GM20000 (cell line): ENCODE data around the gene MT1H.

ENCODE experiments used
- DNase-seq: peaks from one replicate; pipeline ENCODE4 v3.0.0; 2012; ENCODE audit warnings: low spot score
- TF ChIP-seq, protein P1 (sequence below): IDR thresholded peaks from 2 replicates; pipeline ENCODE4 v1.5.1; 2012; ENCODE audit warnings: mild to moderate bottlenecking, control low read depth; ENCODE audit errors: extremely low read depth, missing control alignments

MT1H gene

DNA sequence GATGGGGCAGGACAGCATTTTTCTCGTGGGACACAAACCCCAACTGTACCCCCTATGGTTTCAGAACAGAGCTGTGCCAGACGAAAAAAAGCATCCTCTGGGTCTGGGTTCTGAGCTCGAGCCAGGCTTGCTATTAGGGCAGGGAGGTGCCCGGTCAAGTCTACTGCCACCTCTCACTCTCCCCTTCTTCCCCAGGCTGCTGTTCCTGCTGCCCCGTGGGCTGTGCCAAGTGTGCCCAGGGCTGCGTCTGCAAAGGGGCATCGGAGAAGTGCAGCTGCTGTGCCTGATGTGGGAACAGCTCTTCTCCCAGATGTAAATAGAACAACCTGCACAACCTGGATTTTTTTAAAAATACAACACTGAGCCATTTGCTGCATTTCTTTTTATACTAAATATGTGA lies 42.9 kb upstream of the MT1H start:
- no peak for DNase-seq
- TF ChIP-seq, protein P1, sequence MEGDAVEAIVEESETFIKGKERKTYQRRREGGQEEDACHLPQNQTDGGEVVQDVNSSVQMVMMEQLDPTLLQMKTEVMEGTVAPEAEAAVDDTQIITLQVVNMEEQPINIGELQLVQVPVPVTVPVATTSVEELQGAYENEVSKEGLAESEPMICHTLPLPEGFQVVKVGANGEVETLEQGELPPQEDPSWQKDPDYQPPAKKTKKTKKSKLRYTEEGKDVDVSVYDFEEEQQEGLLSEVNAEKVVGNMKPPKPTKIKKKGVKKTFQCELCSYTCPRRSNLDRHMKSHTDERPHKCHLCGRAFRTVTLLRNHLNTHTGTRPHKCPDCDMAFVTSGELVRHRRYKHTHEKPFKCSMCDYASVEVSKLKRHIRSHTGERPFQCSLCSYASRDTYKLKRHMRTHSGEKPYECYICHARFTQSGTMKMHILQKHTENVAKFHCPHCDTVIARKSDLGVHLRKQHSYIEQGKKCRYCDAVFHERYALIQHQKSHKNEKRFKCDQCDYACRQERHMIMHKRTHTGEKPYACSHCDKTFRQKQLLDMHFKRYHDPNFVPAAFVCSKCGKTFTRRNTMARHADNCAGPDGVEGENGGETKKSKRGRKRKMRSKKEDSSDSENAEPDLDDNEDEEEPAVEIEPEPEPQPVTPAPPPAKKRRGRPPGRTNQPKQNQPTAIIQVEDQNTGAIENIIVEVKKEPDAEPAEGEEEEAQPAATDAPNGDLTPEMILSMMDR, result no peak

DNA sequence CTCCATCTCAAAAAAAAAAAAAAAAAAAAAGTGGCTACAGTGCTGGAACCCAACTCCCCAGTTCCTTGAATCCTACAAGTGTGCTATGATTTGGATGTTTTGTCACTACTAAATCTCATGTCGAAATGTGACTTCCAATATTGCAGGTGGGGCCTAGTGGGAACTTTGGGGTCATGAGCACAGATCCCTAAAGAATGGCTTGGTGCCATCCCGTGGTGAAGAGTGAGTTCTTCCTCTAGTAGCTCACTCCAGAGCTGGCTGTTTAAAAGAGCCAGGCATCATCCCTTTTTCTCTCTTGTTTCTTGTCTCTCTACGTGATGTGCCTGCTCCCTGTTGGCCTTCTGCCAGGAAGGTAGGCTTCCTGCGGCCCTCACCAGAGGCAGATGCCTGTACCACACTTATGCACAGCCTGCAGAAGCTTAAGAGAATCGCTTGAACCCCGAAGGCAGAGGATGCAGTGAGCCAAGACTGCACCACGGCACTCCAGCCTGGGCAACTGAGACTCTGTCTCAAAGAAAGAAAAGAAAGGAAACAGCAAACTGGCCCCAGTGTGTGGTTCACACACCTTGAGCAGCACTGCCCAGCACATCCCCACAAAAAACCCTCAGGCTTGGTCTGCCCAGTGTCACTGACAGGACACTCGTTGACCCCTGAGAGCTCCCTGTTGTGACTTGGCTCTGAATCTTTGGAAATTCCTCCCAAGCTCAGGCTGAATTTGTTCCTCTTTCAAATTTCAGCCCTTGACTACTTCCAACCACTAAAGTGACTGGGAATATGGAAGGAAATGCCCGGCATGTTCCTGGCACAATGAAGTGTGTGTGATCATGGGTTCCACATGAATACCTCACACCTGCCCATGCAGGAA lies 40.9 kb upstream of the MT1H start:
- no peak for DNase-seq
- TF ChIP-seq, protein P1, result no peak

DNA sequence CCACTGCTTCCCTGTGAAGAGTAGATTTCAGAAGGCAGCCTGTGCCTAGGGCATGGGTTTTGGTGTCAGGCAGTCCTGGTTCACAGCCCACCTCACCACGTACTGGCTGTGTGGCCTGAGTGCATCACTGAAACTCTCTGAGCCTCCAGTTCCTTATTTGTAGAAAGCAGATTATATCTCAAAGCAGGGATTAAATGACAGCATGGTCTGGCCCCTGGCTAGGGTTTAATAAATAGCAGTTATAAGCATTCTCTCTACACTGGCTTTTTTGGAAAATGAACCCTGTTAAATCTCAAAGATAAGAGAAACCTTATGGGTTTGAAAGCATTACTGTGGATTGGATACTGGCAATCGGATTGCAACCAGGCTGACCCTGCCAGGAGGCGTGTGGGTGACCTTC lies 40.1 kb upstream of the MT1H start:
- DNase-seq, result no peak
- TF ChIP-seq, protein P1, result no peak

DNA sequence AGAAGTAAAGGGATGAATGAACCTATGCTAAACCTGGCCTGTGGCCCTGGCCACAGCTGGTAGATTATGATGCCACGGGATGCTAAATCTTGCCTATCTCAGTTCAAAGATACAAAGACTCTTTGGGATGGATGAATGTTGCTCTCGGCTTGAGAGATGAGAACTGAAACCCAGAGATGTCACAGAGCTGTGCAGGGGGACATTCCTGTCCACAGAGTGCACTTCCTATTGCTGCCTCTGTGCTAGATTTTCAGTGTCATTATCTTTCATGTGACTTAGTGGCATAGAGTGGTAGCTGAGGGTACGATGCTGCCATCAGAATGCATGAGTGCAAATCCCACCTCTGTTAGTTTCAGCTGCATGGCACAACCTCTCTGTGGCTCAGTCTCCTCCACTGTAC lies 39.5 kb upstream of the MT1H start:
- TF ChIP-seq, protein P1, result no peak
- DNase-seq, result peak; percentile 84

DNA sequence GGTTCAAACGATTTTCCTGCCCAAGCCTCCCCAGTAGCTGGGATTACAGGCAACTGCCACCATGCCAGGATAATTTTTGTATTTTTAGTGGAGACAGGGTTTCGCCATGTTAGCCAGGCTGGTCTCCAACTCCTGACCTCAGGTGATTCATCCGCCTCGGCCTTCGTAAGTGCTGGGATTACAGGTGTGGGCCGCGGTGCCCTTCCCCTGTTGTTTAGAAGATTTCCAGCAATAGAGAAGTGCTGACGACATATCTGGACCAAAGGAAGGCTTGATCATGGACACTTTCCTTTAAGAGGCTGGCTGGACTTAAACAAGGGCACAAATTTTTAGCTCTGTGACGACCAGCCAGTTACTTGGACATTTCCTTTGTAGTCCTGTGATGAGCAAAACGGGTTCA lies 38.4 kb upstream of the MT1H start:
- no peak for DNase-seq
- TF ChIP-seq, protein P1, result no peak

DNA sequence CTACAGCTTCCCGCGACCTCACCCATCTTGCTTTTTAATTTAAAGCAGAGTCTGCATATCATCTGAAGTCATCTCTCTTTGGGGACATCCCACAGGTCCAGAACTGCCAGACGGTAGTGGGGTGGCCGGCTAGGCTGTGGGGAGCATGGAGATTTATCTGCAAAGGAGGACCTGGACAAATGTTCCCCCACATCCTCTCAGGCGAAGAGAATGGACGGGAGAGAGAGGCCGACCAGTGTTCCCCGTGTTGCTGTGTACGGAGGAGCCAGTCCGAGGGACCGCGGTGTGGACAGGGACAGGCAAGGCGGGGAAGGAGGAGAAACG lies 37.8 kb upstream of the MT1H start:
- DNase-seq, result no peak
- TF ChIP-seq, protein P1, result no peak

DNA sequence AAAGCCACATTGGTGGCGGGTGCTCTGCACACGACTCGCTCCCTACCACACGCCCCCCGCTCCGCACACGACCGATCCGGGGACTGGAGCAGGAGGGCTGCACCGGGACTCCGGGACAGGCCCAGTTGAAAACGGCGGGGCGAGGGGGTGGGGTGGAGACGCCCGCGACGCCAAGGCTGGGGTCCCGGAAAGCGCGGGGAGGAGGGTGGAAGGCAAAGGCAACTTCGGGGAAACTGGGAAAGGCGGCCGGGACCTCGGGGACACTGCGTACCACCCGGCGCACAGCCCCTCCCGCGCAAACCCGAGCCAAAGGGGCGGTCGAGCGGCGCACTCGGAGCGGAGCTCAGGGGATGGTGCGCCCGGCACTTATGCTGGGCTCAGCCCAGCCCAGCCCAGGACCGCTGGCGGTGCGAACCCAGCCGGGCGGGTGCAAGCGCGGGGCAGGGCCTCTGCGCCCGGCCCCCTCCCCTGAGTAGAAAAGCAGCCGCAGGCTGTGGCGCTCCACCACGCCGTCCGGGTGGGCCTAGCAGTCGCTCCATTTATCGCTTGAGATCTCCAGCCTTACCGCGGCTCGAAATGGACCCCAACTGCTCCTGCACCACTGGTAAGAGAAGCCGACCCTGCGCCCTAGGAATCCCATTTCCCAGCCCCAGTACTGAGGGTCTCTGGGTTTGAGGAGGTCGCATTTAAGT lies 37.3 kb upstream of the MT1H start, which contains the start of gene MT1M:
MT1M (plus strand) TSS at position 504 of the 692 bp plus-strand sequence; CDS start at position 577, 73 bp downstream.
- TF ChIP-seq, protein P1, result no peak
- no peak for DNase-seq
